DND-41 (cell line): ENCODE data around the gene VHLL.

Experiments used
- EZH2 ChIP-seq: IDR thresholded peaks from 3 replicates; pipeline ENCODE4 v1.6.1; 2012; ENCODE audit warnings: borderline replicate concordance, low read depth, mild to moderate bottlenecking, moderate library complexity, low read length, inconsistent platforms; ENCODE audit not compliant: severe bottlenecking
- TF ChIP-seq, protein P1 (sequence below): IDR thresholded peaks from 2 replicates; pipeline ENCODE4 v1.5.1; 2012; ENCODE audit warnings: borderline replicate concordance, low read length, moderate library complexity, mild to moderate bottlenecking; ENCODE audit not compliant: poor library complexity, severe bottlenecking; ENCODE audit errors: extremely low read depth

DNA sequence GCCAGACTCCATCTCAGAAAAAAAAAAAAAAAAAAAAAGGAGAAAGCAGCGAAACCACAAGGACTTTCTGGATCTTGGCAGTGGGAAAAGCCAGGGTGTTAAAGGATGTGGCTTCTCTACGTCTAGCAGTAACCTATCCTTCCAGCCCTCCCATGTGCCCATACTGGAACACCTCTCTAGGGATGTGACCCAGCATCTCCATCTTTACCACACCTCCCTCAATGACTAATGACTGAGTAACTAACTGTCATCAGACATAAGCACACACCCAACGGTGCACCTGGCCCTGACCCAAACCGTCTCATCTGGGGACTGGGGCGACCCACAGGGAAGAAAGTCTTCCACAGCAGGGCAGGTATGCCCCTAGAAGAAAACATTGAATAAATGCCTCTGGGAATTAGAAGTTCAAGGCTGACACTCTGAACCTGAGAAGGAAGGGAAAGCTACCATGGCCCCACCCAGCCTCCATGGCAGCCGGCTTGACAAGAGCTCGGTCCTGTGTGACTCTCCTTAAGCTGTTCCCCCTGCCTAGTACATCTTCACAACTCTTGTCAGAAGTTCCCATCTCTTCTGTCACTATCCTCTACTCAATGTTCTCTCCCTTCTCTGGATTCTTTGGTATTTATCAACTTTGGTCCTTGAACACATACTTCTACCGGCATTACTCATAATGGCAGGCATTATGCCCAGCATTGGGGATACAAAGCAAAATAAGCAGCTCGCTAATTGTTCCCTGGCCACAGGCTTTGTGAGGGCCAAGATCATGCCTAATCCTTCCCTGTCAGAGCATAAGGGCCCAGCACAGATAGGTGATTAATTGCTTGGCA, 36.4 kb downstream of the VHLL start:
- TF ChIP-seq, protein P1, sequence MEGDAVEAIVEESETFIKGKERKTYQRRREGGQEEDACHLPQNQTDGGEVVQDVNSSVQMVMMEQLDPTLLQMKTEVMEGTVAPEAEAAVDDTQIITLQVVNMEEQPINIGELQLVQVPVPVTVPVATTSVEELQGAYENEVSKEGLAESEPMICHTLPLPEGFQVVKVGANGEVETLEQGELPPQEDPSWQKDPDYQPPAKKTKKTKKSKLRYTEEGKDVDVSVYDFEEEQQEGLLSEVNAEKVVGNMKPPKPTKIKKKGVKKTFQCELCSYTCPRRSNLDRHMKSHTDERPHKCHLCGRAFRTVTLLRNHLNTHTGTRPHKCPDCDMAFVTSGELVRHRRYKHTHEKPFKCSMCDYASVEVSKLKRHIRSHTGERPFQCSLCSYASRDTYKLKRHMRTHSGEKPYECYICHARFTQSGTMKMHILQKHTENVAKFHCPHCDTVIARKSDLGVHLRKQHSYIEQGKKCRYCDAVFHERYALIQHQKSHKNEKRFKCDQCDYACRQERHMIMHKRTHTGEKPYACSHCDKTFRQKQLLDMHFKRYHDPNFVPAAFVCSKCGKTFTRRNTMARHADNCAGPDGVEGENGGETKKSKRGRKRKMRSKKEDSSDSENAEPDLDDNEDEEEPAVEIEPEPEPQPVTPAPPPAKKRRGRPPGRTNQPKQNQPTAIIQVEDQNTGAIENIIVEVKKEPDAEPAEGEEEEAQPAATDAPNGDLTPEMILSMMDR = no peak
- TF ChIP-seq EZH2 = no peak
